WTC11 (cell line): ENCODE data around the gene AGBL4.

Source experiments
- ATF1 ChIP-seq: sonication (generic); formaldehyde crosslinking; IDR thresholded peaks from 2 replicates; pipeline ENCODE4 v1.8.1; 2023; ENCODE audit warnings: mild to moderate bottlenecking, moderate library complexity, missing genetic modification reagents
- FOXK1 ChIP-seq: sonication (generic); formaldehyde crosslinking; IDR thresholded peaks from 2 replicates; pipeline ENCODE4 v1.8.0; 2022; ENCODE audit warnings: mild to moderate bottlenecking, moderate library complexity, missing genetic modification reagents
- SMAD3 ChIP-seq: sonication (generic); formaldehyde crosslinking; IDR thresholded peaks from 2 replicates; pipeline ENCODE4 v1.8.0; 2022; ENCODE audit warnings: missing genetic modification reagents, mild to moderate bottlenecking, borderline replicate concordance
- ZBTB21 ChIP-seq: sonication (generic); formaldehyde crosslinking; IDR thresholded peaks from 2 replicates; pipeline ENCODE4 v1.8.1; 2023; ENCODE audit warnings: mild to moderate bottlenecking, missing genetic modification reagents, borderline replicate concordance
- ZNF317 ChIP-seq: sonication (generic); formaldehyde crosslinking; IDR thresholded peaks from 2 replicates; pipeline ENCODE4 v1.8.1; 2023; ENCODE audit warnings: low read depth, mild to moderate bottlenecking, moderate library complexity, missing genetic modification reagents, borderline replicate concordance
- TF ChIP-seq, protein P1 (sequence below): sonication (generic); formaldehyde crosslinking; IDR thresholded peaks from 2 replicates; pipeline ENCODE4 v1.8.1; 2022; ENCODE audit warnings: missing genetic modification reagents, borderline replicate concordance
- TF ChIP-seq, protein P2 (sequence below): fragments of 200-600 bp; IDR thresholded peaks from 2 replicates; pipeline ENCODE4 v1.8.0; 2022; ENCODE audit warnings: antibody characterized with exemption
- TF ChIP-seq, protein P3 (sequence below): sonication (generic); formaldehyde crosslinking; IDR thresholded peaks from 2 replicates; pipeline ENCODE4 v1.8.1; 2022; ENCODE audit warnings: mild to moderate bottlenecking, missing genetic modification reagents, moderate library complexity, borderline replicate concordance

DNA sequence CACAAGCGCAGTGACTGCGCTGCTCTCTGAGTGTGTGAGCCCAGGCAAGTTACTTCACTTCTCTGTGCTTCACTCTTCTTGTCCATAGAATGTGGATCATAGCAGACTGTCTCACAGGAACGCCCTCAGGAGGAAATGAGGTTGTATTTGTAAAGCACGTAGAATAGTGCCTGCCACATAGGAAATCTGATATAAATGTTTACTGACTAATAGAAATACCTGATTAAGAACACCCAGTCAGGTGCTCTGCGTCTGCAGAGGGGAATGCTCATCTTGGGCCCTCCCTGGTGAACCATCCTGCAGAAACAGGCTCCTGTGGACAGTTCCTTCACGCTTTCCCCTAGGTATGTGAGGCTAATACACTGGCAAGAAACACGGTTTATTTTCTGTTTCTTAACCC lies 1347.4 kb downstream of the AGBL4 start:
- TF ChIP-seq, protein P1, sequence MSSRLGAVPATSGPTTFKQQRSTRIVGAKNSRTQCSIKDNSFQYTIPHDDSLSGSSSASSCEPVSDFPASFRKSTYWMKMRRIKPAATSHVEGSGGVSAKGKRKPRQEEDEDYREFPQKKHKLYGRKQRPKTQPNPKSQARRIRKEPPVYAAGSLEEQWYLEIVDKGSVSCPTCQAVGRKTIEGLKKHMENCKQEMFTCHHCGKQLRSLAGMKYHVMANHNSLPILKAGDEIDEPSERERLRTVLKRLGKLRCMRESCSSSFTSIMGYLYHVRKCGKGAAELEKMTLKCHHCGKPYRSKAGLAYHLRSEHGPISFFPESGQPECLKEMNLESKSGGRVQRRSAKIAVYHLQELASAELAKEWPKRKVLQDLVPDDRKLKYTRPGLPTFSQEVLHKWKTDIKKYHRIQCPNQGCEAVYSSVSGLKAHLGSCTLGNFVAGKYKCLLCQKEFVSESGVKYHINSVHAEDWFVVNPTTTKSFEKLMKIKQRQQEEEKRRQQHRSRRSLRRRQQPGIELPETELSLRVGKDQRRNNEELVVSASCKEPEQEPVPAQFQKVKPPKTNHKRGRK (CRISPR knock-in tag) = no peak
- TF ChIP-seq ATF1 (CRISPR knock-in tag) (no peak), ZBTB21 (no peak), ZNF317 (no peak), SMAD3 (CRISPR knock-in tag) (no peak), FOXK1 (CRISPR knock-in tag) (no peak)
- TF ChIP-seq, protein P2, sequence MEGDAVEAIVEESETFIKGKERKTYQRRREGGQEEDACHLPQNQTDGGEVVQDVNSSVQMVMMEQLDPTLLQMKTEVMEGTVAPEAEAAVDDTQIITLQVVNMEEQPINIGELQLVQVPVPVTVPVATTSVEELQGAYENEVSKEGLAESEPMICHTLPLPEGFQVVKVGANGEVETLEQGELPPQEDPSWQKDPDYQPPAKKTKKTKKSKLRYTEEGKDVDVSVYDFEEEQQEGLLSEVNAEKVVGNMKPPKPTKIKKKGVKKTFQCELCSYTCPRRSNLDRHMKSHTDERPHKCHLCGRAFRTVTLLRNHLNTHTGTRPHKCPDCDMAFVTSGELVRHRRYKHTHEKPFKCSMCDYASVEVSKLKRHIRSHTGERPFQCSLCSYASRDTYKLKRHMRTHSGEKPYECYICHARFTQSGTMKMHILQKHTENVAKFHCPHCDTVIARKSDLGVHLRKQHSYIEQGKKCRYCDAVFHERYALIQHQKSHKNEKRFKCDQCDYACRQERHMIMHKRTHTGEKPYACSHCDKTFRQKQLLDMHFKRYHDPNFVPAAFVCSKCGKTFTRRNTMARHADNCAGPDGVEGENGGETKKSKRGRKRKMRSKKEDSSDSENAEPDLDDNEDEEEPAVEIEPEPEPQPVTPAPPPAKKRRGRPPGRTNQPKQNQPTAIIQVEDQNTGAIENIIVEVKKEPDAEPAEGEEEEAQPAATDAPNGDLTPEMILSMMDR = no peak
- TF ChIP-seq, protein P3, sequence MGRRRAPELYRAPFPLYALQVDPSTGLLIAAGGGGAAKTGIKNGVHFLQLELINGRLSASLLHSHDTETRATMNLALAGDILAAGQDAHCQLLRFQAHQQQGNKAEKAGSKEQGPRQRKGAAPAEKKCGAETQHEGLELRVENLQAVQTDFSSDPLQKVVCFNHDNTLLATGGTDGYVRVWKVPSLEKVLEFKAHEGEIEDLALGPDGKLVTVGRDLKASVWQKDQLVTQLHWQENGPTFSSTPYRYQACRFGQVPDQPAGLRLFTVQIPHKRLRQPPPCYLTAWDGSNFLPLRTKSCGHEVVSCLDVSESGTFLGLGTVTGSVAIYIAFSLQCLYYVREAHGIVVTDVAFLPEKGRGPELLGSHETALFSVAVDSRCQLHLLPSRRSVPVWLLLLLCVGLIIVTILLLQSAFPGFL = no peak
